Mucosa of descending colon (tissue), 3 donors: ENCODE results near the gene RAB3A. TPM values are rescaled to one million over a fixed set of nuclear protein-coding genes. Genes with fewer than 3 reads are reported as not detected.

Experiments used
- ATAC-seq: fragments of 200-7000 bp; cut with Tn5 transposase; one replicate; pipeline ENCODE4 v1.9.1; 2020; ENCODE audit warnings: mild to moderate bottlenecking, moderate library complexity
- DNase-seq, 3 donors: peaks; one replicate each; pipeline ENCODE4 v3.0.0-alpha.2; 2020
- H3K36me3 ChIP-seq: fragments of 200-600 bp; one replicate; pipeline ENCODE4 v1.8.0; 2021; ENCODE audit warnings: low read depth, mild to moderate bottlenecking
- H3K4me1 ChIP-seq: fragments of 200-600 bp; one replicate; pipeline ENCODE4 v1.8.0; 2021; ENCODE audit warnings: low read depth, mild to moderate bottlenecking
- H3K4me3 ChIP-seq: fragments of 200-600 bp; one replicate; pipeline ENCODE4 v1.8.0; 2021; ENCODE audit warnings: mild to moderate bottlenecking
- H3K9me3 ChIP-seq: fragments of 200-600 bp; one replicate; pipeline ENCODE4 v1.8.0; 2021; ENCODE audit warnings: mild to moderate bottlenecking
- intact Hi-C, 2 donors: fragments of 100-400 bp; cut with DNase I in 1 of 2; cut with micrococcal nuclease in 1 of 2; formaldehyde crosslinking; loops; one replicate each; pipeline versions ENCODE4 v1.11.0 to v1.11.1; 2022; cut with DNase I, micrococcal nuclease
- total RNA-seq, 3 donors: library from RNA; stranded (reverse); fragmentation: NEBNext Ultra II Directional in 2 of 3; extraction: Animal tissue kit (Norgen Biotek cat#: 25700) in 2 of 3; gene quantifications; one replicate each; pipeline versions ENCODE4 v1.2.1 to v1.2.4, GENCODE V29; 2021 to 2023
- TF ChIP-seq, protein P1 (sequence below): fragments of 200-600 bp; IDR thresholded peaks from one replicate; pipeline ENCODE4 v1.8.0; 2022; ENCODE audit warnings: antibody characterized with exemption, mild to moderate bottlenecking
- donor health status: DM: no; HTN: no; CAD: no; lungs with moderate emphysema.
- donor health status: DM: no; HTN: no; CAD: no.
- donor health status: DM: no; HTN: yes; CAD: no.

Gene RAB3A
- total RNA-seq, 3 donors from 2014 or later = 5.7 to 7.6 (median 6.8) TPM

- ATAC-seq = no peak
- H3K9me3 ChIP-seq = no peaks in the 10 kb centered on the region
- no peak overlapping the region for H3K4me3 ChIP-seq
- TF ChIP-seq, protein P1, sequence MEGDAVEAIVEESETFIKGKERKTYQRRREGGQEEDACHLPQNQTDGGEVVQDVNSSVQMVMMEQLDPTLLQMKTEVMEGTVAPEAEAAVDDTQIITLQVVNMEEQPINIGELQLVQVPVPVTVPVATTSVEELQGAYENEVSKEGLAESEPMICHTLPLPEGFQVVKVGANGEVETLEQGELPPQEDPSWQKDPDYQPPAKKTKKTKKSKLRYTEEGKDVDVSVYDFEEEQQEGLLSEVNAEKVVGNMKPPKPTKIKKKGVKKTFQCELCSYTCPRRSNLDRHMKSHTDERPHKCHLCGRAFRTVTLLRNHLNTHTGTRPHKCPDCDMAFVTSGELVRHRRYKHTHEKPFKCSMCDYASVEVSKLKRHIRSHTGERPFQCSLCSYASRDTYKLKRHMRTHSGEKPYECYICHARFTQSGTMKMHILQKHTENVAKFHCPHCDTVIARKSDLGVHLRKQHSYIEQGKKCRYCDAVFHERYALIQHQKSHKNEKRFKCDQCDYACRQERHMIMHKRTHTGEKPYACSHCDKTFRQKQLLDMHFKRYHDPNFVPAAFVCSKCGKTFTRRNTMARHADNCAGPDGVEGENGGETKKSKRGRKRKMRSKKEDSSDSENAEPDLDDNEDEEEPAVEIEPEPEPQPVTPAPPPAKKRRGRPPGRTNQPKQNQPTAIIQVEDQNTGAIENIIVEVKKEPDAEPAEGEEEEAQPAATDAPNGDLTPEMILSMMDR = no peak
- H3K4me1 ChIP-seq = peaks cover 22% of the 10 kb centered on the region
- intact Hi-C loops = no loop called here
- no peaks in the 10 kb centered on the region for H3K36me3 ChIP-seq
- DNase-seq = no peak
Observed at GRCh38 chr19:18198374-18198773, 5.5 kb downstream of the RAB3A start.

GRCh38 chr19:18197941-18198340, 5.9 kb downstream of the RAB3A start:
- intact Hi-C loops = no loop called here
- Histone ChIP-seq H3K4me1 (peaks cover 18% of the 10 kb centered on the region), H3K36me3 (no peaks in the 10 kb centered on the region), H3K9me3 (no peaks in the 10 kb centered on the region), H3K4me3 (no peak overlapping the region)
- ATAC-seq (no peak), DNase-seq (no peak)
- TF ChIP-seq, protein P1 = no peak

- no peaks in the 10 kb centered on the region for H3K36me3 ChIP-seq
- intact Hi-C loops = no loop called here
- TF ChIP-seq, protein P1 = no peak
Observed at GRCh38 chr19:18197306-18197705, 6.5 kb downstream of the RAB3A start.

GRCh38 chr19:18196511-18196845, 7.4 kb downstream of the RAB3A start:
- ATAC-seq = no peak
- Histone ChIP-seq H3K4me1 (peaks cover 20% of the 10 kb centered on the region), H3K4me3 (no peak overlapping the region), H3K36me3 (no peaks in the 10 kb centered on the region), H3K9me3 (no peaks in the 10 kb centered on the region)
- intact Hi-C loops = no loop called here
- TF ChIP-seq, protein P1 = no peak
- DNase-seq = no peak

More at GRCh38 chr19:18197306-18197705, 6.5 kb downstream of the RAB3A start:
- peaks cover 13% of the 10 kb centered on the region for H3K4me1 ChIP-seq
- H3K9me3 ChIP-seq = no peaks in the 10 kb centered on the region
- no peak overlapping the region for H3K4me3 ChIP-seq
- DNase-seq = no peak
- ATAC-seq = no peak

DNA sequence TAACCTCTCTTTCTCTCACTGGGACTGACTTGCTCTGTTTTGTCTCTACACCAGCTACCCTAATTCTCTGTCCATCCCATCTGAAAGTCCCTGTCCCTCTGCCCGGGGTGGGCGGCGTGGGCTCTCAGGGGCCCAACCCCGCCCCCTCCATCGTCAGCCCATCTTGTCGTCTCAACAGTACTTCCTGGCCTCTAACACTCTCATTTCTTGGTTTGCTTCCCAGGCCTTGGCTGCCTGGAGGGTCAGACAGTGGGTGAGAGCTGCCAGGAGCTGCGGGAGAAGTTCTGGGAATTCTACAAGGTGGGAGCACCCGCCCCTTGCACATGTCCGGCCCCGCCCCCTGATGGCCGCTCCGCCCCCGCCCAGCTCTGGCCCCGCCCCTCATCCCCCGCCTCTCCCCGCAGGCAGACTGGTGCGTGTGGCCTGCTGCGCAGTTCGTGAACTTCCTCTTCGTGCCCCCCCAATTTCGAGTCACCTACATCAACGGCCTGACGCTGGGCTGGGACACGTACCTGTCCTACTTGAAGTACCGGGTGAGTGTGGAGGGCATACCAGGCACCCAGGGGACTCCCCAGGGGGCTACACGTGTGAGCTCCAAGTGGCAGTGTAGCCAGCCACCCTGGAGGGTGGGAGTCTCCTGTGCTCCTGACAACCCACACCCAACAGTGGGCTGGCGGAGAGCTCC, 9.1 kb downstream of the RAB3A start:
- peak in 2 of 3 donors; percentile 59 to 71 for DNase-seq
- Histone ChIP-seq H3K9me3 (no peaks in the 10 kb centered on the region), H3K36me3 (no peaks in the 10 kb centered on the region), H3K4me1 (peaks cover 20% of the 10 kb centered on the region), H3K4me3 (no peak overlapping the region)
- intact Hi-C loops = no loop called here
- ATAC-seq = no peak
- TF ChIP-seq, protein P1 = no peak

GRCh38 chr19:18194181-18194530, 9.7 kb downstream of the RAB3A start:
- DNase-seq (no peak), ATAC-seq (no peak)
- TF ChIP-seq, protein P1 = no peak
- Histone ChIP-seq H3K4me3 (no peak overlapping the region), H3K4me1 (peaks cover 20% of the 10 kb centered on the region), H3K36me3 (no peaks in the 10 kb centered on the region), H3K9me3 (no peaks in the 10 kb centered on the region)
- intact Hi-C loops = no loop called here
